Natural killer cell (primary cell): ENCODE measurements around the gene NECTIN2. TPM values are rescaled to one million over a fixed set of nuclear protein-coding genes. Genes with fewer than 3 reads are reported as not detected.

Source experiments
- ATAC-seq, 3 donors: fragments of 150-1000 bp in 2 of 3; fragments of 200-7000 bp in 1 of 3; cut with Tn5 transposase; 1 replicate in 1 of 3; 2 replicates in 2 of 3; pipeline ENCODE4 v1.10.0; 2021; ENCODE audit warnings: mild to moderate bottlenecking in 2 of 3, moderate library complexity in 2 of 3
- DNase-seq, 2 donors: peaks; one replicate each; pipeline versions ENCODE4 v3.0.0 to v3.0.0-alpha.2; 2013 to 2021; ENCODE audit warnings: mixed read lengths in 1 of 2
- H3K27ac ChIP-seq: one replicate; pipeline ENCODE4 v1.5.1; 2013; ENCODE audit warnings: mild to moderate bottlenecking, low read length
- H3K27me3 ChIP-seq: one replicate; pipeline ENCODE4 v1.6.1; 2013; ENCODE audit warnings: low read length; ENCODE audit not compliant: control insufficient read depth, insufficient read depth
- H3K36me3 ChIP-seq: one replicate; pipeline ENCODE4 v1.6.1; 2013; ENCODE audit warnings: low read length; ENCODE audit not compliant: control insufficient read depth, insufficient read depth
- H3K4me1 ChIP-seq: one replicate; pipeline ENCODE4 v1.6.1; 2013; ENCODE audit warnings: low read length; ENCODE audit not compliant: control insufficient read depth, insufficient read depth
- H3K4me3 ChIP-seq: one replicate; pipeline ENCODE4 v1.5.1; 2013; ENCODE audit warnings: low read length
- H3K9me3 ChIP-seq: one replicate; pipeline ENCODE4 v1.6.1; 2013; ENCODE audit warnings: low read length; ENCODE audit not compliant: control insufficient read depth, insufficient read depth
- H3K27ac Mint-ChIP-seq, 2 donors: one replicate each; pipeline ENCODE4 v1.8.0; 2022; ENCODE audit warnings: mild to moderate bottlenecking in 2 of 2, mixed read lengths in 2 of 2, moderate library complexity in 1 of 2
- H3K27me3 Mint-ChIP-seq, 2 donors: one replicate each; pipeline ENCODE4 v1.8.0; 2022; ENCODE audit warnings: low read depth in 2 of 2, mixed read lengths in 2 of 2
- H3K36me3 Mint-ChIP-seq: one replicate; pipeline ENCODE4 v1.8.0; 2022; ENCODE audit warnings: mixed read lengths
- H3K4me1 Mint-ChIP-seq, 2 donors: one replicate each; pipeline ENCODE4 v1.8.0; 2022; ENCODE audit warnings: mixed read lengths in 2 of 2
- H3K4me3 Mint-ChIP-seq: one replicate; pipeline ENCODE4 v1.8.0; 2022; ENCODE audit warnings: mild to moderate bottlenecking, moderate library complexity, mixed read lengths
- H3K9me3 Mint-ChIP-seq, 2 donors: one replicate each; pipeline ENCODE4 v1.8.0; 2022; ENCODE audit warnings: mixed read lengths in 2 of 2
- CTCF ChIP-seq: fragments of 200-600 bp; IDR thresholded peaks from one replicate; pipeline ENCODE4 v1.8.0; 2022; ENCODE audit warnings: antibody characterized with exemption
- WGBS: methylation state at CpG from one replicate; pipeline ENCODE4 v1.1.7; 2013; ENCODE audit warnings: missing lambda C conversion rate; ENCODE audit not compliant: insufficient coverage; 5-methylcytosine and 5-hydroxymethylcytosine counted together
- intact Hi-C: fragments of 100-400 bp; cut with micrococcal nuclease; formaldehyde crosslinking; loops from one replicate; pipeline ENCODE4 v1.14.2; 2022
- total RNA-seq, 4 donors: library from RNA; stranded (reverse); fragments of 120-200 nt in 1 of 4; gene quantifications; one replicate each; pipeline versions ENCODE4 v1.2.3 to v1.2.4, GENCODE V29; 2013 to 2022

NECTIN2 gene
- total RNA-seq, 3 donors from 2014 or later (not counting 1 experiment from before 2014, with no cell fraction given): 1.6 to 10.3 (median 2.7) TPM

GRCh38 chr19:44866664-44867063 lies 20.6 kb downstream of the NECTIN2 start:
- Histone ChIP-seq H3K9me3 (no peaks in the 10 kb centered on the region), H3K27ac (no peak overlapping the region), H3K36me3 (no peaks in the 10 kb centered on the region), H3K4me3 (no peak overlapping the region), H3K27me3 (no peaks in the 10 kb centered on the region), H3K4me1 (no peaks in the 10 kb centered on the region)
- 57% methylated on average over 4 of the region's 4 CpGs for WGBS
- Mint-ChIP-seq H3K4me1 (peaks cover 0 to 12% of the 10 kb centered on the region in 2 donors), H3K9me3 (no peaks in the 10 kb centered on the region), H3K36me3 (no peaks in the 10 kb centered on the region), H3K27me3 (peaks cover 0 to 4% of the 10 kb centered on the region in 2 donors), H3K27ac (no peak overlapping the region), H3K4me3 (no peak overlapping the region)
- ATAC-seq: no peak
- intact Hi-C loops: no loop called here
- TF ChIP-seq CTCF: no peak
- DNase-seq: no peak

- Histone ChIP-seq H3K4me3 (no peak overlapping the region), H3K4me1 (no peaks in the 10 kb centered on the region), H3K27ac (no peak overlapping the region), H3K9me3 (no peaks in the 10 kb centered on the region), H3K27me3 (no peaks in the 10 kb centered on the region), H3K36me3 (no peaks in the 10 kb centered on the region)
- peaks cover 0 to 4% of the 10 kb centered on the region in 2 donors for H3K27me3 Mint-ChIP-seq
- WGBS: 88% methylated on average over 12 of the region's 12 CpGs
- no peaks in the 10 kb centered on the region for H3K9me3 Mint-ChIP-seq
- TF ChIP-seq CTCF: no peak
- no peak for ATAC-seq
- no peaks in the 10 kb centered on the region for H3K36me3 Mint-ChIP-seq
- intact Hi-C loops: no loop called here
- H3K4me1 Mint-ChIP-seq: peaks cover 0 to 12% of the 10 kb centered on the region in 2 donors
- DNase-seq: no peak
- no peak overlapping the region for H3K27ac Mint-ChIP-seq
- no peak overlapping the region for H3K4me3 Mint-ChIP-seq
Observed at GRCh38 chr19:44867578-44867977, 21.5 kb downstream of the NECTIN2 start.

- TF ChIP-seq CTCF: no peak
- Mint-ChIP-seq H3K36me3 (no peaks in the 10 kb centered on the region), H3K27ac (no peak overlapping the region), H3K9me3 (no peaks in the 10 kb centered on the region), H3K4me1 (peaks cover 0 to 12% of the 10 kb centered on the region in 2 donors), H3K4me3 (no peak overlapping the region), H3K27me3 (peaks cover 0 to 7% of the 10 kb centered on the region in 2 donors)
- intact Hi-C loops: no loop called here
- H3K4me1 ChIP-seq: no peaks in the 10 kb centered on the region
- DNase-seq (no peak), ATAC-seq (no peak)
- H3K4me3 ChIP-seq: no peak overlapping the region
- no peaks in the 10 kb centered on the region for H3K9me3 ChIP-seq
- 58% methylated on average over 13 of the region's 13 CpGs for WGBS
- no peak overlapping the region for H3K27ac ChIP-seq
- no peaks in the 10 kb centered on the region for H3K27me3 ChIP-seq
- no peaks in the 10 kb centered on the region for H3K36me3 ChIP-seq
Observed at GRCh38 chr19:44869733-44870470, 23.8 kb downstream of the NECTIN2 start.

GRCh38 chr19:44871809-44872208 lies 25.7 kb downstream of the NECTIN2 start:
- no peak for DNase-seq
- H3K27me3 ChIP-seq: no peaks in the 10 kb centered on the region
- TF ChIP-seq CTCF: no peak
- no peak overlapping the region for H3K27ac ChIP-seq
- Mint-ChIP-seq H3K36me3 (no peaks in the 10 kb centered on the region), H3K27me3 (peaks cover 0 to 7% of the 10 kb centered on the region in 2 donors), H3K9me3 (no peaks in the 10 kb centered on the region), H3K4me3 (no peak overlapping the region), H3K4me1 (peaks cover 0 to 6% of the 10 kb centered on the region in 2 donors), H3K27ac (no peak overlapping the region)
- H3K4me1 ChIP-seq: no peaks in the 10 kb centered on the region
- 94% methylated on average over 14 of the region's 14 CpGs for WGBS
- no peaks in the 10 kb centered on the region for H3K9me3 ChIP-seq
- intact Hi-C loops: no loop called here
- no peak overlapping the region for H3K4me3 ChIP-seq
- H3K36me3 ChIP-seq: no peaks in the 10 kb centered on the region
- ATAC-seq: no peak
